CD4-positive, alpha-beta T cell treated with Interleukin-4 for 1 hour (primary cell): Measurements from ENCODE around the gene ATG14.
"Not testable (repeated sequence)": the region's sequence is repeated elsewhere in the genome, so short reads cannot be mapped to it uniquely, and the experiment has no call there.

Experiments
- DNase-seq, 2 donors: peaks; one replicate each; pipeline ENCODE4 v3.0.0-alpha.2; 2020 to 2022

The ATG14 gene, protein sequence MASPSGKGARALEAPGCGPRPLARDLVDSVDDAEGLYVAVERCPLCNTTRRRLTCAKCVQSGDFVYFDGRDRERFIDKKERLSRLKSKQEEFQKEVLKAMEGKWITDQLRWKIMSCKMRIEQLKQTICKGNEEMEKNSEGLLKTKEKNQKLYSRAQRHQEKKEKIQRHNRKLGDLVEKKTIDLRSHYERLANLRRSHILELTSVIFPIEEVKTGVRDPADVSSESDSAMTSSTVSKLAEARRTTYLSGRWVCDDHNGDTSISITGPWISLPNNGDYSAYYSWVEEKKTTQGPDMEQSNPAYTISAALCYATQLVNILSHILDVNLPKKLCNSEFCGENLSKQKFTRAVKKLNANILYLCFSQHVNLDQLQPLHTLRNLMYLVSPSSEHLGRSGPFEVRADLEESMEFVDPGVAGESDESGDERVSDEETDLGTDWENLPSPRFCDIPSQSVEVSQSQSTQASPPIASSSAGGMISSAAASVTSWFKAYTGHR

GRCh38 chr14:55411426-55412389 is at the start of gene ATG14:
Gene ATG14 (minus strand): TSS chr14:55411830. CDS start chr14:55411822, 8 bp downstream.
- DNase-seq = peak; percentile 77 to 78

DNA sequence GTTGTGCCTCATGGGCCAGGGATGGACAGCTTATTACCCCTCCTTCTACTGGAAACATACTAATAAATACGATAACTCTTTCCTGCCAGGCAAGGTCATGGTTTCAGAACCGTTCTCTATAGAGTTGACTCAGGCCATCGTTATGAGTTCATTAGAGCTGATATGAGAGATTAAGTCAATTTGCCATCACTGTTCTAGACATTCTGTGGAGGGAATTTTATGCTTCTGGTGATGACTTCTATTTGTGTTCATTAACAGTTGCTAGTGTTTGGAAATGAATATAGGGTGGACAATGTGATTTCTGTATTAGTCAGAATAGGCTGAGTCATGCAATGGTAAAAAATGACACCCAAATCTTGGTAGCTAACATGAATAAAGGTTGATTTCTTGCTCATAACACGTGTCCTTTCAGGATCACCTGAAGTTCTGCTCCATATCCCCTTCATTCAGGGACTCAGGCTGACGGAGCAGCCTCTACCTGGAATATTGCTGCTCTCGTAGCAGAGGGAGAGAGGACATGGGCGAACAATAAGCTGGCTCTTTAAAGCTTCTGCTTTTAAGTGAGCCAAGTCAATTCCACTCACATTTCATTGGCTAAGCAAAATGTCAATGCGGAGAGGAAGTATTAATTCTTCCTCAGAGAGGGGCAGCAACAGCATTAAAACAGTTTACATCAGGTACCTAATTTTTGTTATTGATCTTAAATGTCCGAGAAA is 47.3 kb upstream of the ATG14 start:
- no peak for DNase-seq

- no peak for DNase-seq
These were observed 45.9 kb upstream of the ATG14 start for GRCh38 chr14:55457496-55457895.

DNA sequence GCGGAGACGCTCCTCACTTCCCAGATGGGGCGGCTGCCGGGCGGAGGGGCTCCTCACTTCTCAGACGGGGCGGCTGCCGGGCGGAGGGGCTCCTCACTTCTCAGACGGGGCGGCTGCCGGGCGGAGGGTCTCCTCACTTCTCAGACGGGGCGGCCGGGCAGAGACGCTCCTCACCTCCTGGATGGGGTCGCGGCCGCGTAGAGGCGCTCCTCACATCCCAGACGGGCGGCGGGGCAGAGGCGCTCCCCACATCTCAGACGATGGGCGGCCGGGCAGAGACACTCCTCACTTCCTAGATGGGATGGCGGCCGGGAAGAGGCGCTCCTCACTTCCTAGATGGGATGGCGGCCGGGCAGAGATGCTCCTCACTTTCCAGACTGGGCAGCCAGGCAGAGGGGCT is 44.8 kb upstream of the ATG14 start:
- DNase-seq = not testable (repeated sequence)

GRCh38 chr14:55454264-55455002 is 42.8 kb upstream of the ATG14 start:
- peak in 1 of 2 donors; percentile 27 for DNase-seq

DNA sequence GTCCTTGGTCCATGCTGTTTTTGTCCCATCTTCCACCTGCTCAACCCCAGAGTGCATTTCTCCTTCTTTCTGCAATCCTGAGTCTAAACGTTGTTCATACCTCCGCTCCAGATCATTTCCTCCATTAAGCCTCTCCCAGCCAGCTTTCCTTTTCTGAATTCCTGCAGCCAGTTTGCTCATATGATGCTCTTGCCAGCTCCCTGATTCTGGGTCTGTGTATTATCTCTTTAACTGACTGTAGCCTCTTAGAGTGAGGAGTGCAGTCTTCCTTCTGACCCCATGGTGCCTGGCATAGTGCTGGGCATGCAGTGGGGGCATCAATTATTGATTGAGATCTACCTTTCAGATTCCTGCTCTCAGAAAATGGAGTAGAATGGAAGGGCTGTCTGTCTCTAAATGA is 40.3 kb upstream of the ATG14 start:
- DNase-seq = no peak

GRCh38 chr14:55451398-55451797 is 39.8 kb upstream of the ATG14 start:
- DNase-seq = no peak

DNA sequence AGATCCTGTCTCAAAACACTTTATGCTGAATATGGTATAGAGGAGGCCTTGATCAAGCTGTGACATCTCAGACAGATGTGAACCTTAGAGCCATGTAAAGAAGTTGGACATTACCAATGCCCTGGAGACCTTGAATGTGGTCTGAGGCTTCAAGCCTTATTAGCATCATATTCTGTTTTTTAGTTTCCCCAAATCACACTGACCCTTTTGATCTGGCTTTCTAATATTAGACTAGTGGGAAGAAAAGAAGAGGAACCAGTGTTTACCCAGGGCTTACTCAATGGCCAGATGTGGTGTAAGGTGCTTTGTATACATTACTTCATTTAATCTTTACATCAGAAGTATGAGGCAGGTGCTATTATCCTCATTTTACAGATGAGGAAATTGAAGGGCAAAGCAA is 39.4 kb upstream of the ATG14 start:
- no peak for DNase-seq

- no peak for DNase-seq
These were observed 38.9 kb upstream of the ATG14 start for GRCh38 chr14:55450539-55450938.

GRCh38 chr14:55450124-55450523 is 38.5 kb upstream of the ATG14 start:
- DNase-seq = no peak

DNA sequence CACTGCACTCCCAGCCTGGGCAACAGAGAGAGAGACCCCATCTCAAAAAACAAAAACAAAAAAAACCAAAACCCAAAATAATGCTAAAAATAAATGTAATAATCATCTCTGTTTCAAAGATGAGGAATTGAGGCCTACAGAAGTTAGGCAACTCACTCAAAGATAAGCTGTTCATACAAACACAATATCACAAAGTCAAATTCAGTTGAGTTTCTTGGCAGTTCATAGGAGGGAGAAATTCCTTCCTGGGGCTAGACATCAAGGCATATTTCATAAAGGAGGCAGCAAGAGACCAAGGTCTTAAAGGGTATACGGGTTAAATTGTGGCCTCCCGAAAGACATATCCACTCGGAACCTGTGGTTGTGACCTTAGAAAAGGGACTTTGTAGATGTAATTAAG is 37.5 kb upstream of the ATG14 start:
- no peak for DNase-seq

DNA sequence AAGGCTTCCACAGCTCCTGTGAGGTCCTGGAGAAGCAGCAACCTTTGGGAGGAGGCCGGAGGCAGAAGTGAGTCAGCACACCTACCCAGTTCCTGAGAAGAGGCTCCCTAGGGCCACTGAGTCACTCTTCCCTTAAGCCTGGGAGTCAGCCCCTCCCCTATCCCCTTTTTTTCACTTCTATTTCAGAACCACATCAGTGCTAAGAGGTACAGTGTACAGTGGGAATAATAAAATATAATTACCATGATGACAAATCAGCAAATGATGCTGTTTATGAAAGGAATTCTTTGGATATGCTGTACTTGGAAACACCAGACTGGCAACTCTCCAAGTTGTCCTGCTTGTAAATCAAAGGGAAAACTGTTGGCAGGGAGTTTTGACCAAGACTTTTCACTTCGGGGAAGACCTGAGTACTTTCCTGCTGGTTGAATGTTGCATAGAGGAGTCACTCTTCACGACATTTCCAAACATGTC is 36.5 kb upstream of the ATG14 start:
- DNase-seq = no peak

DNA sequence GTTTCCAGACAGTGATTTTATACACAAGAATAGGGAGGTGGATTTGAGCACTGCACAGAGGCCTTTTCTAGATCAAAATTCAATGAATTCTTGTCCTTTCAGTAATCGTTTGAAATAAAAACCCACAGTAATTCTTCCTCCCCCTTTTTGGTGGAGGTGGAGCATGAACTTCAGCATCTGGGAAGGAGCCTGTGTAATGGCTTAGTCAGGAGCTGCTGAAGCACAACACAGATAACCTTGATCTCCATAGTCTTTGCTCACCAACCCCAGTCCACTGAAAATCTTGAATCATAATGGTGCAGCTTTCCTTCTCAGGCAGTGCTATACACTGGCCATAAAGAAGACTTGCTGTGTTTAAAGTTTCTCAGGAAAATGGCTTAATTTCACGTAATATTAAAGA is 35.2 kb upstream of the ATG14 start:
- DNase-seq = no peak

DNA sequence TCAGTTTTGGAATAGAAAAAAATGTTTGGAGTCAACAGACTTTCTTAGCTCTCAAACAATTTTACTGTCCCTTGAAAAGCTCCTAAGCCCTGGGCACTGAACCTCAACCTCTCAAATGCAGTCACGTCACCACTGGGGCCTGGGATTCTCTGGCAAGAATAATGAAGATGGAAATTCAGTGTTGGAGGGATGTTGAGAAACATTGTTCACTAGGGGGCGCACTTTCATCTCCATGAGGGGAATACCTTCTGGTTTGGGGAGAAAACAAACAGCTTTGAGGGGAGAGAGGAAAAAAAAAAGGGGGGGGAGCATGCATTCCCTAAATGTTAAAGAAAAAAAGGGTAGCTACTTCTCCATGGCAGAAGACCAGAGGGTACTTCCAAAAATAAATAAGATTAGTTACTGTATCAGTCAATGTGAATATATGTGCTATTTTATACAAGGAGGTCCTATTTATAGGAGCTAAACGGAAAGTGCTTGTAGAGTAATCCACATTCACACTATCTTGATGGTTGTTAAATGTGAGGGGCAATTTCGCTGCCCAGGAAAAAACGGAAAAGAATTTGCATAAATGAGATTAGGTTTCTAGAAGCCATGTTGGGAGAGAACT is 34.6 kb upstream of the ATG14 start:
- peak; percentile 39 to 62 for DNase-seq

DNA sequence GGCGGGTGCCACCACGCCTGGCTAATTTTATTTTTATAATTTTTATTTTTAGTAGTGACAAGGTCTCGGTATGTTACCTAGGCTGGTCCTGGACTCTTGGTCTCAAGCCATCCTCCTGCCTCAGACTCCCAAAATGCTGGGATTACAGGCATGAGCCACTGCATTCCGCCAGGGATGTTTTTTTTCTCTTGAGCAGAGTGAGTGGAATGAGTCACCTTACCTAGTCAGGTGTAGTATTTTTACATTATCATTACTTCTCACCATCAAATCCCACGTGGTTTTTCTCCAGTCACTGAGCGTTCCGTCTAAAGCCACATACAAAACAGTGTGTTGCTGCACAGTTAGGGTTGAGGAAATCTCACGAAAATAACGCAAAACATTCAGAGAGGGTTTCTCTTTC is 29.7 kb upstream of the ATG14 start:
- no peak for DNase-seq

- no peak for DNase-seq
These were observed 28.8 kb upstream of the ATG14 start, which contains the start of gene TBPL2 for GRCh38 chr14:55440385-55440784. Gene TBPL2 (minus strand): TSS chr14:55440616. CDS start chr14:55440449, 167 bp downstream.

DNA sequence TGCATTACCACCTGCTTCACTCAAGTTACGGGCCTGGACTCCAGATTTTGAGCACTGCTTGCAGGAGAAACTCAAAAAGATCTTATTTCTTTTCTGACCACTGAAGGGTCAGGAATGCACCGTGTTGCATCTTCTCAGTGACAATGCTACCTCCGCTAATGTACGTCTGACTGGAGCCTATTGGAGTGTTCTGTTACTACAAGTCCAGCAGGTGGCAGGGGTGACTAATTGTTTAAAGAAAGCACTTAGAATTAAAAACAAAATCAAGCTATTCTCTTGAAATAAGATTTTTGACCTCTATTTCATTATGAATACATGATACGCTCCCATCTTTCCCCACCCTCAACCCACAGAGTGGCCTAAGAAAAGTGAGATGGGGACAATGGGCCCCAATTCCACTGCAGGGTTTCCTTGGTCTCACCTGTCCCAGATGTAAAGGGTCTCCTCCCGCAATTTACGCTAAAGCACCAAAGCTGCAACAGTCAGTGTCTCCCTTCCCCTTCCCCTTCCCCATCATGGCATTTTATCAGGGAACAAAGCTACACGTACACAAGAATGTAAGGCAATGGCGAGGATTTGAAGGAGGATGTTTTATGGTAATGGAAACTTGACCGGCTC is 26.5 kb upstream of the ATG14 start:
- peak in 1 of 2 donors; percentile 24 for DNase-seq

DNA sequence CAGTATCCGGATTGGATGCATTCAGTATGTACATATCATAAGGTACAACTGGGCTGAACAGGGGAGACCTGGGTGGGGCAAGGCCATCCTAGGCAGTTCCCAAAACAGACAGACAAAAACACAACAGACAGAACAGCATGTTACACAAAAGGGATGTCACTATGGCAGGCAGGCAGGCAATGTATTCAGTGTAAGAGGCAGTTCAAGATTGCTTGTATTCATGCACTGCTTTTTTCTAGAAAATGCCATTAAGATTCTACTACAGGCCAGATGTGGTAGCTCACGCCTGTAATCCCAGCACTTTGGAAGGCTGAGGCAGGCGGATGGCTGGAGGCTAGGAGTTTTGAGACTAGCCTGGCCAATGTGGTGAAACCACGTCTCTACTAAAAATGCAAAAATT is 25.3 kb upstream of the ATG14 start:
- no peak for DNase-seq

DNA sequence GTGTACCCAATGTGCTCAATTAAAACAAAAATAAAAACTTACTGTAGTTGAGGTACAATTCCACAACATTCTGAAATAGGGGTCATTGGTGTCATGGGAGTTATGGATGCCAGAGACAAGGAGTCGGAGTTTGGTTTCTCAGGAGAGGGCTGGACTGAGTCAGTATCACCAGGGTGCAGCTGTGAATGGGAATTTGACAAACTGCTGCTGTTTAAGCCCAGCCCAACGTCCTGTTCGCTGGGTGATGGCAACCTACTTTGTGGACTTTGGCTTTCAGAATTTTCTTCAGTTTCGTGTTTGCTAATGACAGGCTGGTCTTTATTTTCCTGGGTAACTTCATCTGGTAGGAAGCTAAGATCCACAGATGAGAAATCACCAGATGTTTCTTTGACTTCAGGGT is 24.9 kb upstream of the ATG14 start:
- DNase-seq = no peak

GRCh38 chr14:55434805-55435174 is 23.2 kb upstream of the ATG14 start:
- no peak for DNase-seq
